ENCODE data around the gene GATA5. TPM values are rescaled to one million over a fixed set of nuclear protein-coding genes. Genes with fewer than 3 reads are reported as not detected.

GATA5 gene
- total RNA-seq, 1 donor from 2014 or later = not detected

GRCh38 chr20:62477669-62478455 lies 2.1 kb upstream of the GATA5 start:
- Mint-ChIP-seq H3K27me3 (ENCODE audit: unreplicated experiment) (peaks cover 38% of the 10 kb centered on the region), H3K4me3 (ENCODE audit: unreplicated experiment) (no peak overlapping the region), H3K9me3 (ENCODE audit: unreplicated experiment) (no peaks in the 10 kb centered on the region), H3K36me3 (ENCODE audit: unreplicated experiment) (no peaks in the 10 kb centered on the region), H3K4me1 (ENCODE audit: unreplicated experiment) (peaks cover 3% of the 10 kb centered on the region), H3K27ac (ENCODE audit: unreplicated experiment) (no peak overlapping the region)
- TF ChIP-seq CTCF (IDR thresholded peaks at IDR 0.05) = no peak
- DNase-seq (ENCODE audit: extremely low spot score, unreplicated experiment) = no peak

GRCh38 chr20:62476056-62476838 lies 452 bp upstream of the GATA5 start:
- Mint-ChIP-seq H3K4me3 (ENCODE audit: unreplicated experiment) (no peak overlapping the region), H3K4me1 (ENCODE audit: unreplicated experiment) (peaks cover 3% of the 10 kb centered on the region), H3K27me3 (ENCODE audit: unreplicated experiment) (peaks cover 46% of the 10 kb centered on the region), H3K36me3 (ENCODE audit: unreplicated experiment) (no peaks in the 10 kb centered on the region), H3K9me3 (ENCODE audit: unreplicated experiment) (no peaks in the 10 kb centered on the region), H3K27ac (ENCODE audit: unreplicated experiment) (no peak overlapping the region)
- no peak for DNase-seq (ENCODE audit: extremely low spot score, unreplicated experiment)
- no peak for TF ChIP-seq CTCF (IDR thresholded peaks at IDR 0.05)

GRCh38 chr20:62475027-62475771 lies 596 bp downstream of the GATA5 start:
- H3K4me1 Mint-ChIP-seq (ENCODE audit: unreplicated experiment) = peaks cover 3% of the 10 kb centered on the region
- peaks cover 54% of the 10 kb centered on the region for H3K27me3 Mint-ChIP-seq (ENCODE audit: unreplicated experiment)
- no peak overlapping the region for H3K4me3 Mint-ChIP-seq (ENCODE audit: unreplicated experiment)
- DNase-seq (ENCODE audit: extremely low spot score, unreplicated experiment) = no peak
- H3K27ac Mint-ChIP-seq (ENCODE audit: unreplicated experiment) = no peak overlapping the region
- no peak for TF ChIP-seq CTCF (IDR thresholded peaks at IDR 0.05)
- no peaks in the 10 kb centered on the region for H3K9me3 Mint-ChIP-seq (ENCODE audit: unreplicated experiment)
- H3K36me3 Mint-ChIP-seq (ENCODE audit: unreplicated experiment) = no peaks in the 10 kb centered on the region

- no peaks in the 10 kb centered on the region for H3K9me3 Mint-ChIP-seq (ENCODE audit: unreplicated experiment)
- H3K27me3 Mint-ChIP-seq (ENCODE audit: unreplicated experiment) = peaks cover 59% of the 10 kb centered on the region
- no peak for TF ChIP-seq CTCF (IDR thresholded peaks at IDR 0.05)
- no peak overlapping the region for H3K4me3 Mint-ChIP-seq (ENCODE audit: unreplicated experiment)
- H3K4me1 Mint-ChIP-seq (ENCODE audit: unreplicated experiment) = peaks cover 3% of the 10 kb centered on the region
- H3K36me3 Mint-ChIP-seq (ENCODE audit: unreplicated experiment) = no peaks in the 10 kb centered on the region
- H3K27ac Mint-ChIP-seq (ENCODE audit: unreplicated experiment) = no peak overlapping the region
- DNase-seq (ENCODE audit: extremely low spot score, unreplicated experiment) = no peak
Measured at GRCh38 chr20:62474604-62475026, 1.2 kb downstream of the GATA5 start.

All from osteocyte (in vitro differentiated cells).